ENCODE measurements around the gene RNLS.

Gene RNLS

GRCh38 chr10:88544140-88544870, 38.8 kb downstream of the RNLS start:
- no peak for DNase-seq (ENCODE audit: low read depth)
- TF ChIP-seq CTCF (IDR thresholded peaks at IDR 0.05; ENCODE audit: low read length, missing control alignments): no peak
- no peak overlapping the region for H3K4me3 ChIP-seq (replicated peaks; ENCODE audit: low read depth, low read length)

DNA sequence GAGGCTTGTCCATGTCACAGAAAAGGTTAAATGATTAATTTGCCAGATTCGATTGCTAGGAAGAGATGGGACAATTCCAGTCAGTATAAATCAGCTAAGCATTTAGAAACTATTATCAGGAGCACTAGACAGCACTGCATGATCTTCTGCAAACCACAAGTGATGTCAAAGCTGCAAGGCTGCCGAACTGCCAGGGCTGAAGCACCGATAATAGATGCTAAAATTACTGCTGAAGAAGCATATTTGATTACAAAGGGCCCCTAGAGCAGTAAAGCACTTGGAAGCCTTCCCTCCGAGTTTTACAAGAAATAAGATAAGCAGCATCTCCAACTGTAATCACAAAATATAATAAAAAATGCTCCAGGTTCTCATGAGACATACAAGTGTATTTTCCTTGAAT, 40.6 kb downstream of the RNLS start:
- no peak for DNase-seq (ENCODE audit: low read depth)
- no peak for TF ChIP-seq CTCF (IDR thresholded peaks at IDR 0.05; ENCODE audit: low read length, missing control alignments)
- no peak overlapping the region for H3K4me3 ChIP-seq (replicated peaks; ENCODE audit: low read depth, low read length)

GRCh38 chr10:88541116-88541626, 41.9 kb downstream of the RNLS start:
- TF ChIP-seq CTCF (IDR thresholded peaks at IDR 0.05; ENCODE audit: low read length, missing control alignments): no peak
- H3K4me3 ChIP-seq (replicated peaks; ENCODE audit: low read depth, low read length): no peak overlapping the region
- DNase-seq (ENCODE audit: low read depth): peak; percentile 65

DNA sequence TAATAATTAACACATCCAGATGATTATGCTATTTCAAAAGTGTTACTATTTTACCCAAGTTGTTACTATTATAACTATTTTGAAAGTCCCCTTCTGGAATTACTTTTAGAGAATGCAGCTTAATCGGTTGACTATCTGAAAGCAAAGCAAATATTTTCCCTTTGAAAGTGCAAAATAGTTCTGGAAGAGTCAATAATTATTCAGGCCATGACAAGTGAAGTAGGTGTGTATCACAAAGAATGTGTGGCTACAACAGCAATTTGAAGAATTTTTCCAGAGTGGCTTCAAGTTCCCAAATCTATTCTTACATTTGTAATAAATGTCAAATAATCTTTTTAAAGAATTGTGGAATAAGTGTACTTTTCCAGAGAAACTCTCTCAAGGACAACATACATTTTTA, 42.8 kb downstream of the RNLS start:
- DNase-seq (ENCODE audit: low read depth): no peak
- TF ChIP-seq CTCF (IDR thresholded peaks at IDR 0.05; ENCODE audit: low read length, missing control alignments): no peak
- H3K4me3 ChIP-seq (replicated peaks; ENCODE audit: low read depth, low read length): no peak overlapping the region

DNA sequence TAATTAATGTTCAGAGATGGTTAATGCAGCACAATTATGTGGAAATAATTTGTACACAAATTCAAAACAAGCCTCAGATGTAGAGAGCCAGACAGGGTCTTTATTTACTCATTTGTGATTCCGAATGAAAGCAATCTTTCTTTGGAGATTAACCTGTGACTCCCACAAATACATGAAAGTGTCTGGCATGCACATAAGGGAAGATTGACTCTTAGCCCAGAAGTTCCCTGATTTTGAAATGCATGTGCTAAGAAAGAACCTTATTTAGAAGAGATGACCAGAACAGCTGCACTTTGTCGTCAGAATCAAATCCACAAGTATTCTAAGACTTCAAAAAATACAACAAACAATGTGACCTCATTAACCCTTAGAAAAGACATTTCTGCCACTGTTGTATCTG, 45.1 kb downstream of the RNLS start:
- no peak for TF ChIP-seq CTCF (IDR thresholded peaks at IDR 0.05; ENCODE audit: low read length, missing control alignments)
- H3K4me3 ChIP-seq (replicated peaks; ENCODE audit: low read depth, low read length): no peak overlapping the region
- DNase-seq (ENCODE audit: low read depth): peak; percentile 94

DNA sequence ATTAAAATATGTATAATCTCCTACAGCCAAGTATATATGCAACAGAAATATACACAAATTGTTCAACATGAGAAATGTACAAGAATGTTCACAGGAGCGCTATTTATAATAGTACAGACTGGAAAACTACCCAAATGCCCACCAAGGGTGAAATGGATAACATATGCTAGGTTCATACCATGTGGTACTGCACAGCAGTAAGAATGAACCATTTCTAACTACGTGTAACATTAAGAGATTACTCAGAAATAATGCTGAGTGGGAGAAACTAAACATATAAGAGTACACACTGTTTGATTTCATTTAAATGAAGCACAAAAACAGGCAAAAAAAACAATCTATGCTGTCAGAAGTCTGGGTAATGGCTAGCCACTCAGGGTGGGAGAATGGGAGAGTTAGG, 45.8 kb downstream of the RNLS start:
- DNase-seq (ENCODE audit: low read depth): no peak
- no peak overlapping the region for H3K4me3 ChIP-seq (replicated peaks; ENCODE audit: low read depth, low read length)
- no peak for TF ChIP-seq CTCF (IDR thresholded peaks at IDR 0.05; ENCODE audit: low read length, missing control alignments)

- TF ChIP-seq CTCF (IDR thresholded peaks at IDR 0.05; ENCODE audit: low read length, missing control alignments): no peak
- no peak overlapping the region for H3K4me3 ChIP-seq (replicated peaks; ENCODE audit: low read depth, low read length)
- no peak for DNase-seq (ENCODE audit: low read depth)
These were observed 46.7 kb downstream of the RNLS start for GRCh38 chr10:88536437-88536836.
